Panc1 (cell line): ENCODE results near the gene GPC6. TPM values are rescaled to one million over a fixed set of nuclear protein-coding genes. Genes with fewer than 3 reads are reported as not detected.

Source experiments
- ATAC-seq: fragments of 200-7000 bp; cut with Tn5 transposase; 2 replicates; pipeline ENCODE4 v1.9.1; 2020; ENCODE audit warnings: mild to moderate bottlenecking, moderate library complexity
- BruUV-seq: library from RNA; stranded (reverse); fragments of 400-500 nt; replicated peaks from 2 replicates; lab custom pipeline; 2021; lab: Mats Ljungman, UMichigan
- CTCF ChIA-PET: fragments of 300-600 bp; sonication (Branson Sonifier 250); formaldehyde crosslinking; loops from one replicate; lab custom pipeline; 2022; ENCODE audit warnings: antibody characterized with exemption; lab: Charles Lee
- POLR2A ChIA-PET: fragments of 300-600 bp; sonication (Branson Sonifier 250); formaldehyde crosslinking; loops from one replicate; lab custom pipeline; 2022; ENCODE audit warnings: antibody characterized with exemption; lab: Charles Lee
- DNase-seq: peaks from one replicate; pipeline ENCODE4 v3.0.0-alpha.2; 2010; ENCODE audit warnings: low read depth, low spot score
- H3K27ac ChIP-seq: 2 replicates; pipeline ENCODE4 v1.5.1; 2011; ENCODE audit warnings: mild to moderate bottlenecking, low read length, inconsistent platforms
- H3K27me3 ChIP-seq: fragments of 200-500 bp; sonication (Bioruptor generic); 2 replicates; pipeline ENCODE4 v1.6.0; 2014; ENCODE audit warnings: low read length, inconsistent platforms; ENCODE audit not compliant: control insufficient read depth, insufficient read depth
- H3K36me3 ChIP-seq: fragments of 200-500 bp; sonication (Bioruptor generic); 2 replicates; pipeline ENCODE4 v1.5.1; 2014; ENCODE audit warnings: inconsistent platforms, mild to moderate bottlenecking, low read length, moderate library complexity; ENCODE audit not compliant: control insufficient read depth, insufficient read depth
- H3K4me1 ChIP-seq: 2 replicates; pipeline ENCODE4 v1.5.1; 2011; ENCODE audit warnings: inconsistent platforms, mild to moderate bottlenecking, low read length, moderate library complexity; ENCODE audit not compliant: control insufficient read depth, insufficient read depth
- H3K4me3 ChIP-seq, 2 experiments: 2 replicates each; pipeline ENCODE4 v1.5.1; 2011 to 2012; ENCODE audit warnings: low read depth in 2 of 2, low read length in 2 of 2, mild to moderate bottlenecking in 2 of 2, inconsistent platforms in 1 of 2, moderate library complexity in 1 of 2
- H3K9me3 ChIP-seq: fragments of 200-500 bp; sonication (Bioruptor generic); 2 replicates; pipeline ENCODE4 v1.5.1; 2014; ENCODE audit warnings: low read depth, mild to moderate bottlenecking, inconsistent platforms, low read length, moderate library complexity; ENCODE audit not compliant: control insufficient read depth, insufficient read depth
- POLR2AphosphoS5 ChIP-seq: IDR thresholded peaks from 2 replicates; pipeline ENCODE4 v1.6.1; 2012; ENCODE audit warnings: mild to moderate bottlenecking, low read depth, low read length, moderate library complexity
- SIN3A ChIP-seq: IDR thresholded peaks from 2 replicates; pipeline ENCODE4 v1.6.1; 2012; ENCODE audit warnings: low read depth, mild to moderate bottlenecking, low read length, moderate library complexity, borderline replicate concordance; ENCODE audit not compliant: insufficient read depth
- TCF7L2 ChIP-seq: IDR thresholded peaks from 2 replicates; pipeline ENCODE4 v1.6.1; 2011; ENCODE audit warnings: mild to moderate bottlenecking, low read depth, low read length, inconsistent platforms
- in situ Hi-C: cut with HindIII; loops from 2 replicates; pipeline ENCODE4 v1.10.0; 2016; ENCODE audit warnings: low sequenced_read_pairs, low pct_unique_long_range_greater_than_20kb
- intact Hi-C: fragments of 100-400 bp; cut with micrococcal nuclease; formaldehyde crosslinking; loops from one replicate; pipeline ENCODE4 v1.10.0; 2022; ENCODE audit not compliant: unreplicated experiment
- total RNA-seq: library from RNA; stranded (reverse); gene quantifications from one replicate; pipeline ENCODE4 v1.2.1, GENCODE V29; 2021; ENCODE audit not compliant: unreplicated experiment
- TF ChIP-seq, protein P1 (sequence below), 2 experiments: IDR thresholded peaks; 2 replicates each; pipeline ENCODE4 v1.6.1; 2011 to 2012; ENCODE audit warnings: low read depth in 2 of 2, control low read depth in 1 of 2, low read length in 1 of 2, mild to moderate bottlenecking in 1 of 2, moderate library complexity in 1 of 2; ENCODE audit not compliant: insufficient read depth in 1 of 2
- TF ChIP-seq, protein P2 (sequence below): fragments of 450-650 bp; IDR thresholded peaks from 2 replicates; pipeline ENCODE4 v1.5.1; 2017; ENCODE audit warnings: mild to moderate bottlenecking

GPC6 gene
- total RNA-seq, 1 experiment from 2014 or later, result 4.8 TPM

DNA sequence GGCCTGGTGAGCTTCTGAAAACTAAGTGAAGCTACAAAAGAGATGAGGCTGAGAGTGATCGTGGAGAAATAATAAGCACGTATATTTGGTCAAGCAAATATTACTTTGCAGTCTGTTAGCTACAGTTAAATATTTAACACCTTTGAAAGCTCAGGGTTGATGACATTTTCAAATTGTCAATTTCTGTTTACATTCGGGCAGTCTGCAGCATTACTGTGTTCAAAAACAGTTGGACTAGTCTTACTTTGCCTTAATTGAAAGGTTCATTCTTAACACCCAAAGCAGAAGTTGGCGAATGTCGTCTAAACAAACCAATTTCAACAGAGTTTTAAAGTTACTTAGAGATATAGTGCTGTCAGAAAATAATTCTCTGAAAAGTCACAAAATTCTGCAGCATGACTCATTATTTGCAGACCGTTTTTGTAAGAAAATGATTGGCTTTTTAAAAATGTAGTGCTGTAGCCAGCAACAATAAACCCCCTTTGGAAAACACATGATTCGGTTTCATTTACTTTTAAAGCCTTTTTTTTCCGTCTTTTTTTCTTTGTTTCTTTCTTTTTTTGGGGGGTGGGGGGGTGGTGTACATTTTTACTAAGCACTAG lies 549.0 kb downstream of the GPC6 start:
- no peaks in the 10 kb centered on the region for H3K27me3 ChIP-seq
- H3K4me3 ChIP-seq, result no peak overlapping the region
- H3K4me1 ChIP-seq, result no peaks in the 10 kb centered on the region
- H3K27ac ChIP-seq, result no peak overlapping the region
- DNase-seq (no peak), ATAC-seq (no peak)
- in situ Hi-C loops, result no loop called here
- CTCF ChIA-PET, result no interaction called here
- H3K36me3 ChIP-seq, result no peaks in the 10 kb centered on the region
- POLR2A ChIA-PET, result no interaction called here
- no peaks in the 10 kb centered on the region for H3K9me3 ChIP-seq
- TF ChIP-seq, protein P1, sequence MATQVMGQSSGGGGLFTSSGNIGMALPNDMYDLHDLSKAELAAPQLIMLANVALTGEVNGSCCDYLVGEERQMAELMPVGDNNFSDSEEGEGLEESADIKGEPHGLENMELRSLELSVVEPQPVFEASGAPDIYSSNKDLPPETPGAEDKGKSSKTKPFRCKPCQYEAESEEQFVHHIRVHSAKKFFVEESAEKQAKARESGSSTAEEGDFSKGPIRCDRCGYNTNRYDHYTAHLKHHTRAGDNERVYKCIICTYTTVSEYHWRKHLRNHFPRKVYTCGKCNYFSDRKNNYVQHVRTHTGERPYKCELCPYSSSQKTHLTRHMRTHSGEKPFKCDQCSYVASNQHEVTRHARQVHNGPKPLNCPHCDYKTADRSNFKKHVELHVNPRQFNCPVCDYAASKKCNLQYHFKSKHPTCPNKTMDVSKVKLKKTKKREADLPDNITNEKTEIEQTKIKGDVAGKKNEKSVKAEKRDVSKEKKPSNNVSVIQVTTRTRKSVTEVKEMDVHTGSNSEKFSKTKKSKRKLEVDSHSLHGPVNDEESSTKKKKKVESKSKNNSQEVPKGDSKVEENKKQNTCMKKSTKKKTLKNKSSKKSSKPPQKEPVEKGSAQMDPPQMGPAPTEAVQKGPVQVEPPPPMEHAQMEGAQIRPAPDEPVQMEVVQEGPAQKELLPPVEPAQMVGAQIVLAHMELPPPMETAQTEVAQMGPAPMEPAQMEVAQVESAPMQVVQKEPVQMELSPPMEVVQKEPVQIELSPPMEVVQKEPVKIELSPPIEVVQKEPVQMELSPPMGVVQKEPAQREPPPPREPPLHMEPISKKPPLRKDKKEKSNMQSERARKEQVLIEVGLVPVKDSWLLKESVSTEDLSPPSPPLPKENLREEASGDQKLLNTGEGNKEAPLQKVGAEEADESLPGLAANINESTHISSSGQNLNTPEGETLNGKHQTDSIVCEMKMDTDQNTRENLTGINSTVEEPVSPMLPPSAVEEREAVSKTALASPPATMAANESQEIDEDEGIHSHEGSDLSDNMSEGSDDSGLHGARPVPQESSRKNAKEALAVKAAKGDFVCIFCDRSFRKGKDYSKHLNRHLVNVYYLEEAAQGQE (IDR thresholded peaks at IDR 0.05; ENCODE audit: insufficient read depth in 1 of 2, low read depth in 2 of 2, low read length in 1 of 2), result no peak
- TF ChIP-seq TCF7L2, result no peak
- no peak for TF ChIP-seq POLR2AphosphoS5
- TF ChIP-seq SIN3A, result no peak
- TF ChIP-seq, protein P2, sequence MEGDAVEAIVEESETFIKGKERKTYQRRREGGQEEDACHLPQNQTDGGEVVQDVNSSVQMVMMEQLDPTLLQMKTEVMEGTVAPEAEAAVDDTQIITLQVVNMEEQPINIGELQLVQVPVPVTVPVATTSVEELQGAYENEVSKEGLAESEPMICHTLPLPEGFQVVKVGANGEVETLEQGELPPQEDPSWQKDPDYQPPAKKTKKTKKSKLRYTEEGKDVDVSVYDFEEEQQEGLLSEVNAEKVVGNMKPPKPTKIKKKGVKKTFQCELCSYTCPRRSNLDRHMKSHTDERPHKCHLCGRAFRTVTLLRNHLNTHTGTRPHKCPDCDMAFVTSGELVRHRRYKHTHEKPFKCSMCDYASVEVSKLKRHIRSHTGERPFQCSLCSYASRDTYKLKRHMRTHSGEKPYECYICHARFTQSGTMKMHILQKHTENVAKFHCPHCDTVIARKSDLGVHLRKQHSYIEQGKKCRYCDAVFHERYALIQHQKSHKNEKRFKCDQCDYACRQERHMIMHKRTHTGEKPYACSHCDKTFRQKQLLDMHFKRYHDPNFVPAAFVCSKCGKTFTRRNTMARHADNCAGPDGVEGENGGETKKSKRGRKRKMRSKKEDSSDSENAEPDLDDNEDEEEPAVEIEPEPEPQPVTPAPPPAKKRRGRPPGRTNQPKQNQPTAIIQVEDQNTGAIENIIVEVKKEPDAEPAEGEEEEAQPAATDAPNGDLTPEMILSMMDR, result no peak
- intact Hi-C loops, result loop anchor here (2.0 kb wide), 1 partner anchor 23 kb away; no protein-coding TSS in a partner anchor
- no TSS peak for BruUV-seq

DNA sequence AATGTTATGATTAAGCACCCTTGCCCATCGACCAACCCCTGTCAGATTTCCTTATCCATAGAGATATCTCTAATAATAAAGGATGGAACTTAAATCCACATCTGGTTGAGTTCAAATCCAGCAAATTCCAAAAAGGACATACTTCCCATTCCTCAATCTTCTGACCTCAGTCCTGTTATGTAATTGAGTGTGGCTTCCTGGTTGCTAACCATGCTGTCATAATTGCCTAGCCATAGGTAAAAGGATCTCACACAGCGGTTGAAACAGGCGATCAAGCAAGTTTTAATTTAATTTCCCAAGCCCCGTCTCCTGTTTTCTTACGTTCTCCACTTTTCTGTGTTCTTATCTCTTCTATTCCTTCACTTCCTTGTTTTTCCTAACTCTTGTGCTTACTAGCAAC lies 550.3 kb downstream of the GPC6 start:
- H3K27ac ChIP-seq, result no peak overlapping the region
- no peak overlapping the region for H3K4me3 ChIP-seq
- DNase-seq (no peak), ATAC-seq (no peak)
- ChIA-PET POLR2A (no interaction called here), CTCF (no interaction called here)
- H3K27me3 ChIP-seq, result no peaks in the 10 kb centered on the region
- intact Hi-C loops, result loop anchor here (2.0 kb wide), 1 partner anchor 24 kb away; no protein-coding TSS in a partner anchor
- H3K4me1 ChIP-seq, result no peaks in the 10 kb centered on the region
- in situ Hi-C loops, result no loop called here
- BruUV-seq, result no TSS peak
- H3K9me3 ChIP-seq, result no peaks in the 10 kb centered on the region
- no peaks in the 10 kb centered on the region for H3K36me3 ChIP-seq
- TF ChIP-seq, protein P1 (IDR thresholded peaks at IDR 0.05; ENCODE audit: insufficient read depth in 1 of 2, low read depth in 2 of 2, low read length in 1 of 2), result no peak
- no peak for TF ChIP-seq POLR2AphosphoS5
- TF ChIP-seq, protein P2, result no peak
